Liver (tissue), 9 donors: ENCODE results near the gene EHF. TPM values are rescaled to one million over a fixed set of nuclear protein-coding genes. Genes with fewer than 3 reads are reported as not detected.

Experiments used
- DNase-seq: peaks from one replicate; pipeline ENCODE4 v3.0.0-alpha.2; 2017; ENCODE audit warnings: low spot score
- H3K27ac ChIP-seq, 2 donors: one replicate each; pipeline ENCODE4 v1.7.0; 2013; ENCODE audit warnings: inconsistent platforms in 2 of 2, low read length in 2 of 2, control low read depth in 1 of 2, low read depth in 1 of 2, mild to moderate bottlenecking in 1 of 2
- H3K27me3 ChIP-seq, 4 donors: one replicate each; pipeline versions ENCODE4 v1.6.1 to v1.7.0; 2013; ENCODE audit warnings: low read length in 3 of 4, inconsistent platforms in 1 of 4, mild to moderate bottlenecking in 1 of 4, moderate library complexity in 1 of 4; ENCODE audit not compliant: control insufficient read depth in 4 of 4, insufficient read depth in 4 of 4
- H3K36me3 ChIP-seq, 4 donors: one replicate each; pipeline versions ENCODE4 v1.6.1 to v1.7.0; 2013; ENCODE audit warnings: low read length in 3 of 4, mild to moderate bottlenecking in 3 of 4, low read depth in 1 of 4, moderate library complexity in 1 of 4; ENCODE audit not compliant: control insufficient read depth in 4 of 4, insufficient read depth in 3 of 4
- H3K4me1 ChIP-seq, 4 donors: one replicate each; pipeline versions ENCODE4 v1.6.1 to v1.7.0; 2013; ENCODE audit warnings: low read length in 3 of 4, mild to moderate bottlenecking in 3 of 4, moderate library complexity in 1 of 4; ENCODE audit not compliant: control insufficient read depth in 4 of 4, insufficient read depth in 4 of 4
- H3K4me3 ChIP-seq, 3 donors: one replicate each; pipeline versions ENCODE4 v1.6.1 to v1.7.0; 2013; ENCODE audit warnings: low read length in 3 of 3, control low read depth in 1 of 3, low read depth in 1 of 3, mild to moderate bottlenecking in 1 of 3
- H3K9ac ChIP-seq, 2 donors: one replicate each; pipeline ENCODE4 v1.7.0; 2013; ENCODE audit warnings: low read length in 2 of 2, mild to moderate bottlenecking in 2 of 2, moderate library complexity in 2 of 2, control low read depth in 1 of 2, low read depth in 1 of 2
- H3K9me3 ChIP-seq, 4 donors: one replicate each; pipeline versions ENCODE4 v1.6.1 to v1.7.0; 2013; ENCODE audit warnings: low read length in 3 of 4; ENCODE audit not compliant: control insufficient read depth in 4 of 4
- EGR1 ChIP-seq, 2 donors: IDR thresholded peaks; 2 replicates each; pipeline ENCODE4 v1.6.1; 2016 to 2018; ENCODE audit warnings: antibody characterized with exemption in 2 of 2, low read depth in 2 of 2
- FOXA1 ChIP-seq: IDR thresholded peaks from 2 replicates; pipeline ENCODE4 v1.6.1; 2016; ENCODE audit warnings: antibody characterized with exemption
- FOXA2 ChIP-seq: IDR thresholded peaks from 2 replicates; pipeline ENCODE4 v1.6.1; 2016; ENCODE audit warnings: antibody characterized with exemption
- GABPA ChIP-seq, 2 donors: IDR thresholded peaks in 1 of 2; conservative IDR thresholded peaks in 1 of 2; 2 replicates each; pipeline ENCODE4 v1.6.1; 2016; ENCODE audit warnings: antibody characterized with exemption in 2 of 2, mild to moderate bottlenecking in 1 of 2, moderate library complexity in 1 of 2
- HNF4A ChIP-seq, 2 donors: conservative IDR thresholded peaks; 2 replicates each; pipeline ENCODE4 v1.6.1; 2016; ENCODE audit warnings: antibody characterized with exemption in 2 of 2, mild to moderate bottlenecking in 2 of 2
- HNF4G ChIP-seq: IDR thresholded peaks from 2 replicates; pipeline ENCODE4 v1.6.1; 2016; ENCODE audit warnings: antibody characterized with exemption
- JUND ChIP-seq, 2 donors: IDR thresholded peaks; 2 replicates each; pipeline ENCODE4 v1.6.1; 2016; ENCODE audit warnings: antibody characterized with exemption in 2 of 2
- RAD21 ChIP-seq, 2 donors: IDR thresholded peaks; 2 replicates each; pipeline ENCODE4 v1.6.1; 2016; ENCODE audit warnings: antibody characterized with exemption in 2 of 2, mild to moderate bottlenecking in 2 of 2
- RXRA ChIP-seq, 2 donors: IDR thresholded peaks; 2 replicates each; pipeline ENCODE4 v1.6.1; 2017 to 2018; ENCODE audit warnings: antibody characterized with exemption in 2 of 2, mild to moderate bottlenecking in 1 of 2
- SP1 ChIP-seq: IDR thresholded peaks from 2 replicates; pipeline ENCODE4 v1.6.1; 2018; ENCODE audit warnings: antibody characterized with exemption, mild to moderate bottlenecking
- ZBTB33 ChIP-seq: IDR thresholded peaks from 2 replicates; pipeline ENCODE4 v1.6.1; 2016; ENCODE audit warnings: antibody characterized with exemption
- WGBS: extraction: QIAGEN DNeasy Blood & Tissue Kit; methylation state at CpG from one replicate; pipeline ENCODE4 v1.1.7; 2013; 5-methylcytosine and 5-hydroxymethylcytosine counted together
- polyA plus RNA-seq, 2 donors: library from polyadenylated mRNA; stranded (reverse) in 1 of 2; unstranded in 1 of 2; fragments of 200-250 nt in 1 of 2; fragments of >200 nt in 1 of 2; fragmentation: Nextera tagmentation in 1 of 2; extraction: Ambion mirVana in 1 of 2; gene quantifications; one replicate each; pipeline versions ENCODE4 v1.2.1 to v1.2.3, GENCODE V29; 2013 to 2015
- total RNA-seq, 2 donors: library from RNA; depleted of rRNA; stranded (reverse); fragments of >200 nt; gene quantifications; one replicate each; pipeline ENCODE4 v1.2.3, GENCODE V29; 2014
- TF ChIP-seq, protein P1 (sequence below): IDR thresholded peaks from 2 replicates; pipeline ENCODE4 v1.6.1; 2016; ENCODE audit warnings: antibody characterized with exemption, mild to moderate bottlenecking
- TF ChIP-seq, protein P2 (sequence below): IDR thresholded peaks from 2 replicates; pipeline ENCODE4 v1.6.1; 2016; ENCODE audit warnings: antibody characterized with exemption
- TF ChIP-seq, protein P3 (sequence below): IDR thresholded peaks from 2 replicates; pipeline ENCODE4 v1.6.1; 2016; ENCODE audit warnings: antibody characterized with exemption
- TF ChIP-seq, protein P4 (sequence below): fragments of 150-350 bp; IDR thresholded peaks from 2 replicates; pipeline ENCODE4 v1.5.1; 2017; ENCODE audit warnings: improper control_type of control experiment, low read depth, low read length; ENCODE audit not compliant: missing input control
- donor health status: healthy.
- donor health status: healthy.
- donor health status: healthy.
- donor health status: healthy.
- donor health status: healthy.

EHF gene
- total and polyA plus RNA-seq, 4 donors: 0.85 to 5.9 (median 2.6) TPM

DNA sequence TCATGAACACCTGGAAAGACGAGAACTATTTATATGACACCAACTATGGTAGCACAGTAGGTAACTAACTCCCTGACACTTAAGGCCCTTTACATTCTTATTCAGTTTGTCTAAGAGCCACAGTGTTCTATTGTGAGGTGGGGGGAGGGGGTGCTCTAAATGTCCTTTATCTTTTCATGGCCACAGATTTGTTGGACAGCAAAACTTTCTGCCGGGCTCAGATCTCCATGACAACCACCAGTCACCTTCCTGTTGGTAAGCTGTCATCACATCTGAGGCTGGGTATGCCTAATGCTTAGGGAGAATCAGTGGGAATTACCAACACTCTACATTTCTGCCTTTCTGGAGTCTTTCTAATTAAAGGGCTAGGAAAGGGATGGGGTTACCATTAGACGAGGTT, 30.7 kb downstream of the EHF start:
- H3K36me3 ChIP-seq: no peaks in the 10 kb centered on the region
- no peak for TF ChIP-seq FOXA1
- no peak for TF ChIP-seq RXRA (IDR thresholded peaks at IDR 0.05)
- no peak for TF ChIP-seq SP1
- TF ChIP-seq RAD21 (IDR thresholded peaks at IDR 0.05): no peak
- TF ChIP-seq GABPA (IDR thresholded peaks at IDR 0.05 in 1 of 2, conservative IDR thresholded peaks at IDR 0.05 in 1 of 2): no peak
- TF ChIP-seq, protein P1, sequence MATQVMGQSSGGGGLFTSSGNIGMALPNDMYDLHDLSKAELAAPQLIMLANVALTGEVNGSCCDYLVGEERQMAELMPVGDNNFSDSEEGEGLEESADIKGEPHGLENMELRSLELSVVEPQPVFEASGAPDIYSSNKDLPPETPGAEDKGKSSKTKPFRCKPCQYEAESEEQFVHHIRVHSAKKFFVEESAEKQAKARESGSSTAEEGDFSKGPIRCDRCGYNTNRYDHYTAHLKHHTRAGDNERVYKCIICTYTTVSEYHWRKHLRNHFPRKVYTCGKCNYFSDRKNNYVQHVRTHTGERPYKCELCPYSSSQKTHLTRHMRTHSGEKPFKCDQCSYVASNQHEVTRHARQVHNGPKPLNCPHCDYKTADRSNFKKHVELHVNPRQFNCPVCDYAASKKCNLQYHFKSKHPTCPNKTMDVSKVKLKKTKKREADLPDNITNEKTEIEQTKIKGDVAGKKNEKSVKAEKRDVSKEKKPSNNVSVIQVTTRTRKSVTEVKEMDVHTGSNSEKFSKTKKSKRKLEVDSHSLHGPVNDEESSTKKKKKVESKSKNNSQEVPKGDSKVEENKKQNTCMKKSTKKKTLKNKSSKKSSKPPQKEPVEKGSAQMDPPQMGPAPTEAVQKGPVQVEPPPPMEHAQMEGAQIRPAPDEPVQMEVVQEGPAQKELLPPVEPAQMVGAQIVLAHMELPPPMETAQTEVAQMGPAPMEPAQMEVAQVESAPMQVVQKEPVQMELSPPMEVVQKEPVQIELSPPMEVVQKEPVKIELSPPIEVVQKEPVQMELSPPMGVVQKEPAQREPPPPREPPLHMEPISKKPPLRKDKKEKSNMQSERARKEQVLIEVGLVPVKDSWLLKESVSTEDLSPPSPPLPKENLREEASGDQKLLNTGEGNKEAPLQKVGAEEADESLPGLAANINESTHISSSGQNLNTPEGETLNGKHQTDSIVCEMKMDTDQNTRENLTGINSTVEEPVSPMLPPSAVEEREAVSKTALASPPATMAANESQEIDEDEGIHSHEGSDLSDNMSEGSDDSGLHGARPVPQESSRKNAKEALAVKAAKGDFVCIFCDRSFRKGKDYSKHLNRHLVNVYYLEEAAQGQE: no peak
- TF ChIP-seq, protein P2, sequence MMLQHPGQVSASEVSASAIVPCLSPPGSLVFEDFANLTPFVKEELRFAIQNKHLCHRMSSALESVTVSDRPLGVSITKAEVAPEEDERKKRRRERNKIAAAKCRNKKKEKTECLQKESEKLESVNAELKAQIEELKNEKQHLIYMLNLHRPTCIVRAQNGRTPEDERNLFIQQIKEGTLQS: no peak
- no peak for TF ChIP-seq HNF4A (conservative IDR thresholded peaks at IDR 0.05)
- TF ChIP-seq JUND (IDR thresholded peaks at IDR 0.05): no peak
- no peak for TF ChIP-seq EGR1 (IDR thresholded peaks at IDR 0.05; ENCODE audit: low read depth in 2 of 2)
- no peak for TF ChIP-seq FOXA2
- TF ChIP-seq HNF4G: no peak
- no peak for TF ChIP-seq ZBTB33
- TF ChIP-seq, protein P3, sequence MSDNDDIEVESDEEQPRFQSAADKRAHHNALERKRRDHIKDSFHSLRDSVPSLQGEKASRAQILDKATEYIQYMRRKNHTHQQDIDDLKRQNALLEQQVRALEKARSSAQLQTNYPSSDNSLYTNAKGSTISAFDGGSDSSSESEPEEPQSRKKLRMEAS: no peak
- TF ChIP-seq, protein P4, sequence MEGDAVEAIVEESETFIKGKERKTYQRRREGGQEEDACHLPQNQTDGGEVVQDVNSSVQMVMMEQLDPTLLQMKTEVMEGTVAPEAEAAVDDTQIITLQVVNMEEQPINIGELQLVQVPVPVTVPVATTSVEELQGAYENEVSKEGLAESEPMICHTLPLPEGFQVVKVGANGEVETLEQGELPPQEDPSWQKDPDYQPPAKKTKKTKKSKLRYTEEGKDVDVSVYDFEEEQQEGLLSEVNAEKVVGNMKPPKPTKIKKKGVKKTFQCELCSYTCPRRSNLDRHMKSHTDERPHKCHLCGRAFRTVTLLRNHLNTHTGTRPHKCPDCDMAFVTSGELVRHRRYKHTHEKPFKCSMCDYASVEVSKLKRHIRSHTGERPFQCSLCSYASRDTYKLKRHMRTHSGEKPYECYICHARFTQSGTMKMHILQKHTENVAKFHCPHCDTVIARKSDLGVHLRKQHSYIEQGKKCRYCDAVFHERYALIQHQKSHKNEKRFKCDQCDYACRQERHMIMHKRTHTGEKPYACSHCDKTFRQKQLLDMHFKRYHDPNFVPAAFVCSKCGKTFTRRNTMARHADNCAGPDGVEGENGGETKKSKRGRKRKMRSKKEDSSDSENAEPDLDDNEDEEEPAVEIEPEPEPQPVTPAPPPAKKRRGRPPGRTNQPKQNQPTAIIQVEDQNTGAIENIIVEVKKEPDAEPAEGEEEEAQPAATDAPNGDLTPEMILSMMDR: no peak
- no peak overlapping the region for H3K4me3 ChIP-seq
- WGBS: 79% methylated on average over 3 of the region's 3 CpGs
- H3K4me1 ChIP-seq: peaks cover 2 to 24% (median 17%) of the 10 kb centered on the region in 4 donors
- no peaks in the 10 kb centered on the region for H3K9me3 ChIP-seq
- H3K27me3 ChIP-seq: no peaks in the 10 kb centered on the region
- H3K9ac ChIP-seq: no peak overlapping the region
- H3K27ac ChIP-seq: no peak overlapping the region
- no peak for DNase-seq
